ENCODE measurements around the gene RNF8.

GRCh38 chr6:37309046-37309445, 44.7 kb upstream of the RNF8 start:
- TF ChIP-seq EZH2 (IDR thresholded peaks at IDR 0.05; ENCODE audit: borderline replicate concordance, low read depth, low read length, severe bottlenecking) (no peak), CTCF (IDR thresholded peaks at IDR 0.05; ENCODE audit: borderline replicate concordance, extremely low read depth, low read length, poor library complexity, severe bottlenecking) (no peak)
